Effector memory CD4-positive, alpha-beta T cell (primary cell): ENCODE results near the gene SPRY2.

Experiments used
- DNase-seq, 3 donors: peaks; one replicate each; pipeline ENCODE4 v3.0.0-alpha.2; 2020
- H3K27ac ChIP-seq: 2 replicates; pipeline ENCODE4 v1.7.0; 2013; ENCODE audit warnings: mild to moderate bottlenecking, low read length, moderate library complexity; ENCODE audit not compliant: insufficient read depth, poor library complexity, severe bottlenecking
- H3K27me3 ChIP-seq: replicated peaks from 2 replicates; pipeline ENCODE4 v1.7.0; 2013; ENCODE audit warnings: mild to moderate bottlenecking, low read length; ENCODE audit not compliant: insufficient read depth, control insufficient read depth, poor library complexity, severe bottlenecking
- H3K36me3 ChIP-seq: 2 replicates; pipeline ENCODE4 v1.7.0; 2013; ENCODE audit warnings: mild to moderate bottlenecking, low read length, moderate library complexity; ENCODE audit not compliant: control insufficient read depth, insufficient read depth
- H3K4me1 ChIP-seq: 2 replicates; pipeline ENCODE4 v1.7.0; 2013; ENCODE audit warnings: low read length, mild to moderate bottlenecking; ENCODE audit not compliant: control insufficient read depth, insufficient read depth, poor library complexity, severe bottlenecking
- H3K4me3 ChIP-seq: 2 replicates; pipeline ENCODE4 v1.7.0; 2013; ENCODE audit warnings: low read length, low read depth, mild to moderate bottlenecking; ENCODE audit not compliant: insufficient read depth, poor library complexity, severe bottlenecking
- H3K9me3 ChIP-seq: 2 replicates; pipeline ENCODE4 v1.7.0; 2013; ENCODE audit warnings: mild to moderate bottlenecking, low read length, moderate library complexity; ENCODE audit not compliant: control insufficient read depth
- total RNA-seq, 3 donors: gene quantifications; one replicate each; lab custom pipeline; 2026; lab: John Stamatoyannopoulos, UW

SPRY2 gene, protein sequence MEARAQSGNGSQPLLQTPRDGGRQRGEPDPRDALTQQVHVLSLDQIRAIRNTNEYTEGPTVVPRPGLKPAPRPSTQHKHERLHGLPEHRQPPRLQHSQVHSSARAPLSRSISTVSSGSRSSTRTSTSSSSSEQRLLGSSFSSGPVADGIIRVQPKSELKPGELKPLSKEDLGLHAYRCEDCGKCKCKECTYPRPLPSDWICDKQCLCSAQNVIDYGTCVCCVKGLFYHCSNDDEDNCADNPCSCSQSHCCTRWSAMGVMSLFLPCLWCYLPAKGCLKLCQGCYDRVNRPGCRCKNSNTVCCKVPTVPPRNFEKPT
- total RNA-seq = 0 to 0.39 (median 0) reads per million in 3 donors

DNA sequence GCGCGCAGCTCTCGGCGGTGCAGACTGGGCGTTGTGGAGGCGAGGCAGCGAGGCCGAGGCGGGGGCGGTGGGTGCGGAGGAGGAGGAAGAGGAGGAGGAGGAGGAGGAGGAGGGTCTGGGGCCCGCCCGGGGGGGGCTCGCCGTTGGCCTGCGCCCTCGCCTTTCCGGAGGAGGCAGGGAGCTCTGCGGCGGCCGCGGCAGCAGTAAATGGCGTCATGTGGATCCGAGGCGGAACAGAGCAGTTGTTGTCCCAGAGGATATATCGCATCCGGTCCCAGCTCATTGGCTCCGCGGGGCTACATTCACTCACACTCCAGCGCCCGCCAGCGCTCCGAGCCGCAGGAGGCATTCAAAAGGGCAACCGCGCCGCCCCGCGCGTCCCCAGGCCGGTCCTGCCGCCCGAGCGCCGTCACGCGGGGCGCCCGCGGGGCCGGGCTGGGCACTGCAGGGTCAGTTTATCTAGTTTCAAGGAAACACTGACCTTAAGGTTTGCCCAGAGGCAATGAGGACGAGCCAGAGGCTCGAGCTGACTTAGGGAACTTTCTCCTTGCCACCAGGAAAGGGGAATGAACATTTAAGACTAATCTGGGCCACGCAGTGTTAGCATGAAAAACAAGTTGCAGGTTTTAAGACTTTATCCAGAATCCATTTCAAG is at the start of gene SPRY2:
TSS of gene SPRY2 (minus strand) at position 26 of the 655 bp plus-strand sequence. CDS start 3,421 bp downstream, outside the sequence.
- no peak within 1 kb of the TSS for H3K27ac ChIP-seq
- DNase-seq = no peak
- H3K36me3 ChIP-seq = no peaks in the 10 kb centered on the region
- peaks cover 27% of the 10 kb centered on the region for H3K4me1 ChIP-seq
- peaks cover 28% of the 10 kb centered on the region for H3K27me3 ChIP-seq
- peak within 1 kb of the TSS; percentile 37 for H3K4me3 ChIP-seq
- no peaks in the 10 kb centered on the region for H3K9me3 ChIP-seq

DNA sequence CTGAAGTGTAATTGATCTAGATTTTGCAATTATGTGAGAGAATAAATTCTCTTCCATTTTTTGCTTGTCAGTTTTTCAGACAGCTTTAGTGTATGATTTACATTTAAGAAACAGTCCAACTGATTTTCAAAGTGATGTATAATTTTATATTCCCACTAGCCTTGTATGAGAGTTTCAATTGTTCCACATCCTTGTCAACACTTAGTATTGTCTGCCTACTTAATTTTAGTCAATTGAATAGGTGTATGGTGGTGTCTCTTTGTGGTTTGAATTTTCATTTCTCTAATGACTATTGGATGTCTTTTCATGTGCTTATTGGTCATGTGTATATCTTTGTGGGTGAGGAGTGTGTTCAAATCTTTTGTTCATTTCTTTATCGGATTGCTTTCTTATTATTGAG is 49.4 kb upstream of the SPRY2 start:
- H3K36me3 ChIP-seq = no peaks in the 10 kb centered on the region

DNA sequence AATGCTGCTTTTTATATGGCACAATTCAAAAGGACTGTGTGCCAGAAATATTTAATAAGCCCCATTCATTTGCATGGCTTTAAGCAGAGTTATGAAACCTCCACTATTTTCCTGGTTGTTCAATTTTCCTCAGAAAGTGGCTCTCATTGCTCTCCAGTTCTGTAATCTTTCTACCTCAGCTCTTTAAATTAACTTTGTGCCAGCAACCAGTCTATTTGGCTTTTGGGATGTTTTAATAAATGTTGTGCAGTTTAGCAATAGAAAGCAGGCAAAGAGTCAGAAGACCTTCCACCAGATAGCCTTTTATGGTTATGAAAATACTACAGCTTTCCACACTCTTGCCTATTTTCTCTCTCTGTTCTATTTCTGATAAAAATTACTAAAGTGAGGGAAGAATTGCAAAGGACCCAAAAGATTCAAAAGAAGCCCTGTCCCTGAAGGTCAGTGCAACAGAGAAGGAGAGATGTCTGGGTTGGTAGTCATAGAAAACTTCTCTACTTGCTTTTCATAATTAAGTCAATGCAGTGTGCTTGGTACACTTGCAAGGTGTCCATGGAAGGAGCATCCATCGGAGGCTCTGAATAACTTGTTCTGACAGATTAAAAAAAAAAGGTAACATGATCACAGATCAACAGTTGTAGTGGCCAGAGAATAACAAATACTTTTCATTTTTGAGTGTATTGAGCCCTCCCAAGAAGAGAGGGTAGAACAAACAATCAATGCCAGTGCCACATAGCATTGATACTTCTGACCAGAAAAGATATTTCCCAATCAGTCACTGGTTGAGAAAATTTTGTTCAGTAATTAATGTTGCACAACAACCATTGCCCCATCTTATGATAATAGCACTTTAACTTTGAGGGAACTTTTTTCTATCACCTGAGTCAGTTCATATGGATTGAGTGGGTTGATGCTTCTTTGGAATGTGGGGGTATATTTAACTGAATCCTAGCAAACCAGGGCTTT is 48.4 kb upstream of the SPRY2 start:
- Histone ChIP-seq H3K9me3 (no peaks in the 10 kb centered on the region), H3K4me3 (no peak overlapping the region), H3K4me1 (no peaks in the 10 kb centered on the region), H3K36me3 (no peaks in the 10 kb centered on the region), H3K27ac (no peak overlapping the region), H3K27me3 (no peaks in the 10 kb centered on the region)
- DNase-seq = no peak

More for the DNA sequence above, 49.4 kb upstream of the SPRY2 start:
- no peak for DNase-seq
- H3K9me3 ChIP-seq = no peaks in the 10 kb centered on the region
- H3K4me1 ChIP-seq = no peaks in the 10 kb centered on the region
- no peaks in the 10 kb centered on the region for H3K27me3 ChIP-seq
- no peak overlapping the region for H3K4me3 ChIP-seq
- no peak overlapping the region for H3K27ac ChIP-seq

DNA sequence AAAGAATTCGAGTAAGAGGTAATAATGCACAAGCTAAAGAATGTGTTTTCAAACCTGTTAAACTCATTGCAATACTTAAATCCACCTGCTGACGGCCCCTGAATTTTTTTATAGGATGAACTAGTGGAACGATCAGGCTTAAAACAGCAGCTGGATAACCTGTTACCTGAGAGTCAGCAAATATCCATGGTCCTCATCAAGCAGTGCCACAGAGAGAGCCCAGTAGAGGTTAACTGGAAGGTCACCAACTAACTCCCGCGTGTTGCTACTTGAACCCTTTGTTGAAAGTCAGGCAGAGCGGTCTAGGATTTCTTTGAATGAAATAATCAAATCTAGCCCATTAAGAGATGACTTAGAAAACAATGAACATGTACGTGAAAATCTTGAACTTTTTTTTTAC is 47.6 kb upstream of the SPRY2 start:
- Histone ChIP-seq H3K36me3 (no peaks in the 10 kb centered on the region), H3K4me3 (no peak overlapping the region), H3K27me3 (no peaks in the 10 kb centered on the region), H3K4me1 (no peaks in the 10 kb centered on the region), H3K27ac (no peak overlapping the region), H3K9me3 (no peaks in the 10 kb centered on the region)
- no peak for DNase-seq

DNA sequence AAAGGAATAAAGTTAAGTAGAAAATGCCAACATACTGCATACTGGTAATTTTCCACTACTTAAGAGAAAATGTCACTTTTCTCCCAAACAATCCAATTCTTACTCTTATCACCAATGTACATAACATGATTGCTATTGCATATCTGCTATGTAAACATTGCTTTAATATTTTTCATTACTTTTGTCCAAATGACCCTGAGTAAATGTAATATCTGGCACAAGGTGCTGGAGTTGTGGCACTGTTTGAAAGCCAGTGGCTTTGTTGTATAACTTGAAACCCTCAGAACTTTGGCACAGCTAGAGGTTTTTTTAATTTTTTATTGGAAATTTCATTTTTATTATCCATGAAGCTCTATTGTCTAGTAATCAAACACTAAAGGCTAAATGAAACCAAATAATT is 45.7 kb upstream of the SPRY2 start:
- H3K27me3 ChIP-seq = no peaks in the 10 kb centered on the region
- no peak overlapping the region for H3K4me3 ChIP-seq
- no peaks in the 10 kb centered on the region for H3K4me1 ChIP-seq
- H3K9me3 ChIP-seq = no peaks in the 10 kb centered on the region
- no peaks in the 10 kb centered on the region for H3K36me3 ChIP-seq
- no peak for DNase-seq
- H3K27ac ChIP-seq = no peak overlapping the region

DNA sequence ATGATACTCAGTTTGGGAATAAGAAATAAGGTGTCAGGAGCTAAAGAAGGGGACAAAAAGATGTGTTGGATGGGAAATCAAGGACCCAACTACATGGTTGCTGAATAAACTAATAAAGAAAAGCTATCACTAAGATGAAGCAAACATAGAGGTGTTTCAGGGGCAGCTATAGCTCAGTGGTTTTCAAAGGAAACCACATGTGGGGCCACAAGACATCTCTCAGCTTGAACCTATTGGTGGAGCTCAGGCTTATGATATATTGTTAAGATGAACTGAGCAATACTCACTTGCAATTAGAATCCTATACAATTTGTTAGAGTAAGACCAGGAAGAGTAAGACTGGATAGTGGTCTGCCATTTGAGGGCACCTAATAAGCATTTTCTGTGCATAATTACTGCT is 45.1 kb upstream of the SPRY2 start:
- H3K27me3 ChIP-seq = no peaks in the 10 kb centered on the region
- DNase-seq = no peak
- no peaks in the 10 kb centered on the region for H3K36me3 ChIP-seq
- no peaks in the 10 kb centered on the region for H3K4me1 ChIP-seq
- H3K27ac ChIP-seq = no peak overlapping the region
- H3K4me3 ChIP-seq = no peak overlapping the region
- no peaks in the 10 kb centered on the region for H3K9me3 ChIP-seq

DNA sequence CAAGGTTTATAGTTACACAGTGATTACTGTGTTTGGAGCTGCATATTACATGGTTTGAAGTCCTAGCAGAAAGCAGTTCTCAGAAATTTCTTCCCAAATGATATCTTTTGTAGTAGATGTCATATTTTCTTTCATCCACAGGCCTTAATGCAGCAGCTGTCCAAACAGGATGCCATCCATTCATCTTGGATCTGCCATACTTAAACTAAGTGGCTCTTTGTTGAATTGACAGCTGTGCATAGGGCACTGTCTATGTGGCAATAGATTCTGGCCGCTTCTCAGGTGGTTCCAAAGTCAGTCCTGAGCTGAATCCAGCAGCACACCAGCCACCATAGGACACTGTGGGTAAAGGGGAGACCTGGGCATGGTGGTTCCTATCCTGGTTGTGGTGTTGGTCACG is 41.6 kb upstream of the SPRY2 start:
- Histone ChIP-seq H3K27me3 (no peaks in the 10 kb centered on the region), H3K4me1 (no peaks in the 10 kb centered on the region), H3K9me3 (no peaks in the 10 kb centered on the region), H3K4me3 (no peak overlapping the region), H3K27ac (no peak overlapping the region), H3K36me3 (no peaks in the 10 kb centered on the region)
- DNase-seq = no peak

DNA sequence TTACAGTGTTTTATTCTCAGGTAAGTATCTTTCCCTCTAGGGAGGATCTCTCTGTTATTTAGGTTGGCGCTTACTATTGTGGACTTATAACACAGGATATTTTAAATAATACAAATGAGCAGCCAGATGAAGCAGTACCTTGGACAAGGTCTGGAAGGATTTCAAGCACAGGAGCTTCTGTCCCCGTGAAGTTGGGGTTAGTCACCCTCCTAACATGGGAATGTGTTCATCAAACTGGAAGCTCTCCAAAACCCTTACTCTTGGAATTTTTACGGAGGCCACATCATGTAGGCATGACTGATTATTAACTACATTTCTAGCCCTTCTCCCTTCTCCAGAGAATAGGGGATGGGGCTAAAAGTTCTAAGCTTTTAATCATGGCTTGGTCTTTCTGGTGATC is 38.3 kb upstream of the SPRY2 start:
- Histone ChIP-seq H3K27me3 (no peaks in the 10 kb centered on the region), H3K9me3 (no peaks in the 10 kb centered on the region), H3K27ac (no peak overlapping the region), H3K4me1 (no peaks in the 10 kb centered on the region), H3K4me3 (no peak overlapping the region), H3K36me3 (no peaks in the 10 kb centered on the region)
- DNase-seq = no peak

DNA sequence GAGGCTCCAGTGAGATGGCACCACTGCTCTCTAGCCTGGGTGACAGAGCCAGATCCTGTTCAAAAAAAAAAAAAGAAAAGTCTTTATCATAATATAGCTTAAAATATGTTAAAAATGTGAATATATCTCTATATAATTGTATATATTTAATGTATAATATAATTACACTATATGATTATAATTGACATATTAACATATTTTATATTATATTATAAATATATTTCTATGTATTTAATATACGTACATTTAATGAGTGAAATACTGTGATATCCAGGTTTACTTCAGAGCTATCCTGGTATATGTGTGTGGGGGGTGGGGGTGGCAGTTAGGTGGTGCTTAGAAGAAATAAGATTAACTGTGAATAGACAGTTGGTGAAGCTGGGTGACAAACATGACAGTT is 35.6 kb upstream of the SPRY2 start:
- Histone ChIP-seq H3K27ac (no peak overlapping the region), H3K36me3 (no peaks in the 10 kb centered on the region), H3K9me3 (no peaks in the 10 kb centered on the region), H3K4me1 (no peaks in the 10 kb centered on the region), H3K27me3 (no peaks in the 10 kb centered on the region), H3K4me3 (no peak overlapping the region)
- no peak for DNase-seq
